Stimulated activated CD4-positive, alpha-beta T cell treated with anti-CD3 and anti-CD28 coated beads, Interleukin-4, amount 100 ng/mL, for 1 hour (primary cell): Measurements from ENCODE around the gene CEACAM1.
"Not testable (repeated sequence)": the region's sequence is repeated elsewhere in the genome, so short reads cannot be mapped to it uniquely, and the experiment has no call there.

Experiments
- DNase-seq: peaks from one replicate; pipeline ENCODE4 v3.0.0-alpha.2; 2020

CEACAM1 gene

GRCh38 chr19:42472402-42473147 is 55.7 kb downstream of the CEACAM1 start:
- DNase-seq, result no peak

- DNase-seq, result no peak
Observed at GRCh38 chr19:42471554-42472249, 56.6 kb downstream of the CEACAM1 start.

GRCh38 chr19:42469311-42470235 is 58.7 kb downstream of the CEACAM1 start:
- DNase-seq, result no peak

GRCh38 chr19:42468273-42468796 is 59.9 kb downstream of the CEACAM1 start:
- DNase-seq, result no peak

GRCh38 chr19:42467183-42467760 is 61.0 kb downstream of the CEACAM1 start:
- no peak for DNase-seq

- no peak for DNase-seq
Observed at GRCh38 chr19:42466521-42467182, 61.6 kb downstream of the CEACAM1 start.

GRCh38 chr19:42465827-42466280 is 62.4 kb downstream of the CEACAM1 start:
- DNase-seq, result no peak

GRCh38 chr19:42461700-42462324 is 66.5 kb downstream of the CEACAM1 start:
- DNase-seq, result no peak

GRCh38 chr19:42461231-42461630 is 67.0 kb downstream of the CEACAM1 start:
- DNase-seq, result not testable (repeated sequence)

GRCh38 chr19:42459926-42460325 is 68.4 kb downstream of the CEACAM1 start:
- DNase-seq, result no peak
